HEK293 (cell line): ENCODE data around the gene MRC2.
A peak's percentile ranks its signal among the peaks of the same experiment; 100 is the strongest.
"Not testable (repeated sequence)": the region's sequence is repeated elsewhere in the genome, so short reads cannot be mapped to it uniquely, and the experiment has no call there.

ENCODE experiments used
- CTCF ChIA-PET: fragments of 350-600 bp; formaldehyde crosslinking; extraction: SDS; loops from one replicate; lab custom pipeline; 2021; ENCODE audit warnings: antibody characterized with exemption; lab: Yijun Ruan, JAX
- POLR2A ChIA-PET: fragments of 300-600 bp; formaldehyde crosslinking; extraction: SDS; loops from one replicate; lab custom pipeline; 2020; ENCODE audit warnings: antibody characterized with exemption, inconsistent platforms; lab: Yijun Ruan, JAX
- H3K27ac ChIP-seq: fragments of 200-500 bp; sonication (Bioruptor generic); 2 replicates; pipeline ENCODE4 v1.5.1; 2014; ENCODE audit warnings: low read depth, low read length, control low read depth, inconsistent platforms; ENCODE audit errors: extremely low read depth
- H3K36me3 ChIP-seq, 2 experiments: fragments of 200-500 bp in 1 of 2; sonication (Bioruptor generic) in 1 of 2; 1 replicate in 1 of 2; 2 replicates in 1 of 2; pipeline ENCODE4 v1.5.1; 2014 to 2017; ENCODE audit warnings: inconsistent platforms in 2 of 2, low read length in 2 of 2; ENCODE audit not compliant: control insufficient read depth in 2 of 2, insufficient read depth in 1 of 2
- H3K4me1 ChIP-seq: fragments of 200-500 bp; sonication (Bioruptor generic); 2 replicates; pipeline ENCODE4 v1.5.1; 2014; ENCODE audit warnings: mild to moderate bottlenecking, low read length, inconsistent platforms; ENCODE audit not compliant: control insufficient read depth, insufficient read depth
- H3K4me3 ChIP-seq: 2 replicates; pipeline ENCODE4 v1.5.1; 2011; ENCODE audit warnings: low read depth, mild to moderate bottlenecking, control low read depth, low read length, moderate library complexity
- H3K9me3 ChIP-seq: fragments of 200-500 bp; sonication (Bioruptor generic); 2 replicates; pipeline ENCODE4 v1.5.1; 2014; ENCODE audit warnings: low read depth, low read length, inconsistent platforms; ENCODE audit not compliant: control insufficient read depth, insufficient read depth
- EGR2 ChIP-seq: fragments of 450-650 bp; formaldehyde crosslinking; IDR thresholded peaks from 2 replicates; pipeline ENCODE4 v1.5.1; 2016; ENCODE audit warnings: low read depth, missing biosample characterization, missing genetic modification characterization
- KLF7 ChIP-seq: fragments of 450-650 bp; formaldehyde crosslinking; IDR thresholded peaks from 2 replicates; pipeline ENCODE4 v1.5.1; 2016; ENCODE audit warnings: missing biosample characterization, missing genetic modification characterization, borderline replicate concordance
- SCRT2 ChIP-seq: fragments of 450-650 bp; formaldehyde crosslinking; IDR thresholded peaks from 2 replicates; pipeline ENCODE4 v1.5.1; 2016; ENCODE audit warnings: missing biosample characterization, missing genetic modification characterization
- SETDB1 ChIP-seq: IDR thresholded peaks from one replicate; pipeline ENCODE4 v1.6.1; 2017; ENCODE audit warnings: mild to moderate bottlenecking, low read length, moderate library complexity, mixed read lengths; ENCODE audit not compliant: insufficient read length
- ZBTB1 ChIP-seq: fragments of 450-650 bp; formaldehyde crosslinking; IDR thresholded peaks from 2 replicates; pipeline ENCODE4 v1.5.1; 2016; ENCODE audit warnings: missing biosample characterization, missing genetic modification characterization
- ZBTB10 ChIP-seq: fragments of 450-650 bp; formaldehyde crosslinking; IDR thresholded peaks from 2 replicates; pipeline ENCODE4 v1.5.1; 2016; ENCODE audit warnings: missing biosample characterization, missing genetic modification characterization
- ZIC2 ChIP-seq: fragments of 450-650 bp; formaldehyde crosslinking; IDR thresholded peaks from 2 replicates; pipeline ENCODE4 v1.5.1; 2016; ENCODE audit warnings: missing biosample characterization, missing genetic modification characterization
- ZNF114 ChIP-seq: fragments of 450-650 bp; formaldehyde crosslinking; IDR thresholded peaks from 2 replicates; pipeline ENCODE4 v1.5.0; 2017; ENCODE audit warnings: missing biosample characterization, missing genetic modification characterization
- ZNF202 ChIP-seq: fragments of 450-650 bp; formaldehyde crosslinking; IDR thresholded peaks from 2 replicates; pipeline ENCODE4 v1.5.1; 2016; ENCODE audit warnings: missing biosample characterization, missing genetic modification characterization, borderline replicate concordance
- ZNF214 ChIP-seq: fragments of 450-650 bp; formaldehyde crosslinking; IDR thresholded peaks from 2 replicates; pipeline ENCODE4 v1.5.1; 2017; ENCODE audit warnings: missing biosample characterization, mild to moderate bottlenecking, missing genetic modification characterization, borderline replicate concordance
- ZNF248 ChIP-seq: fragments of 450-650 bp; formaldehyde crosslinking; IDR thresholded peaks from 2 replicates; pipeline ENCODE4 v1.5.1; 2017; ENCODE audit warnings: missing biosample characterization, missing genetic modification characterization
- ZNF600 ChIP-seq: fragments of 450-650 bp; formaldehyde crosslinking; IDR thresholded peaks from 2 replicates; pipeline ENCODE4 v1.5.1; 2016; ENCODE audit warnings: missing biosample characterization, missing genetic modification characterization
- ZNF830 ChIP-seq: fragments of 450-650 bp; IDR thresholded peaks from 2 replicates; pipeline ENCODE4 v1.5.0; 2018; ENCODE audit warnings: missing biosample characterization, missing genetic modification characterization, low read depth, mild to moderate bottlenecking, moderate library complexity
- TF ChIP-seq, protein P1 (sequence below): fragments of 450-650 bp; formaldehyde crosslinking; IDR thresholded peaks from 2 replicates; pipeline ENCODE4 v1.5.1; 2016; ENCODE audit warnings: missing biosample characterization, missing genetic modification characterization
- TF ChIP-seq, protein P2 (sequence below): fragments of 450-650 bp; IDR thresholded peaks from 2 replicates; pipeline ENCODE4 v1.5.1; 2018; ENCODE audit warnings: missing biosample characterization, mild to moderate bottlenecking, missing genetic modification characterization

Gene MRC2

DNA sequence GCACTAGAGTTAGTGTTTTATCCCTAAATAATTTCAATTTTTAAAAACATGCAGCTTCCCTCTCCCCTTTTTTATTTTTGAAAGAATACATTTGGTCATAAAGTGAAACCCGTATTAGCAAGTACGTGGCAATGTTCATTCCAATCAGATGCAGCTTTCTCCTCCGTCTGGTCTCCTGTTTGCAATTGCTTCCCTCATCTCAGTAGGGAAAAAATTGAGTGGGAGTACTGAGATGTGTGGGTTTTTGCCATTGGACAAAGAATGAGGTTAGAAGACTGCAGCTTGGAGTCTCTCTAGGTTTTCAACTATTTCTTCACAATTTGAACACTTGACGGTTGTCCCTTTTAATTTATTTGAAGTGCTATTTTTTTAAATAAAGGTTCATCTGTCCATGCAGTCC, 14.4 kb upstream of the MRC2 start:
- H3K4me1 ChIP-seq, H3K4me3 ChIP-seq, H3K27ac ChIP-seq, H3K9me3 ChIP-seq, CTCF ChIA-PET, POLR2A ChIA-PET: not testable (repeated sequence)
- 0 out of 2 replicates have a peak, but pooled peaks have one; percentile 11 for TF ChIP-seq EGR2
- peaks cover 42 to 80% of the 10 kb centered on the region in 2 experiments for H3K36me3 ChIP-seq

- TF ChIP-seq ZBTB1 (tag by site-specific recombination) (no peak), KLF7 (tag by site-specific recombination) (no peak), EGR2 (no peak), ZNF114 (tag by site-specific recombination) (no peak), ZNF214 (tag by site-specific recombination) (no peak), ZNF202 (tag by site-specific recombination) (no peak), ZNF830 (no peak), SETDB1 (no peak), ZNF248 (tag by site-specific recombination) (no peak)
- TF ChIP-seq, protein P1, sequence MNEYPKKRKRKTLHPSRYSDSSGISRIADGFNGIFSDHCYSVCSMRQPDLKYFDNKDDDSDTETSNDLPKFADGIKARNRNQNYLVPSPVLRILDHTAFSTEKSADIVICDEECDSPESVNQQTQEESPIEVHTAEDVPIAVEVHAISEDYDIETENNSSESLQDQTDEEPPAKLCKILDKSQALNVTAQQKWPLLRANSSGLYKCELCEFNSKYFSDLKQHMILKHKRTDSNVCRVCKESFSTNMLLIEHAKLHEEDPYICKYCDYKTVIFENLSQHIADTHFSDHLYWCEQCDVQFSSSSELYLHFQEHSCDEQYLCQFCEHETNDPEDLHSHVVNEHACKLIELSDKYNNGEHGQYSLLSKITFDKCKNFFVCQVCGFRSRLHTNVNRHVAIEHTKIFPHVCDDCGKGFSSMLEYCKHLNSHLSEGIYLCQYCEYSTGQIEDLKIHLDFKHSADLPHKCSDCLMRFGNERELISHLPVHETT = no peak
- TF ChIP-seq, protein P2, sequence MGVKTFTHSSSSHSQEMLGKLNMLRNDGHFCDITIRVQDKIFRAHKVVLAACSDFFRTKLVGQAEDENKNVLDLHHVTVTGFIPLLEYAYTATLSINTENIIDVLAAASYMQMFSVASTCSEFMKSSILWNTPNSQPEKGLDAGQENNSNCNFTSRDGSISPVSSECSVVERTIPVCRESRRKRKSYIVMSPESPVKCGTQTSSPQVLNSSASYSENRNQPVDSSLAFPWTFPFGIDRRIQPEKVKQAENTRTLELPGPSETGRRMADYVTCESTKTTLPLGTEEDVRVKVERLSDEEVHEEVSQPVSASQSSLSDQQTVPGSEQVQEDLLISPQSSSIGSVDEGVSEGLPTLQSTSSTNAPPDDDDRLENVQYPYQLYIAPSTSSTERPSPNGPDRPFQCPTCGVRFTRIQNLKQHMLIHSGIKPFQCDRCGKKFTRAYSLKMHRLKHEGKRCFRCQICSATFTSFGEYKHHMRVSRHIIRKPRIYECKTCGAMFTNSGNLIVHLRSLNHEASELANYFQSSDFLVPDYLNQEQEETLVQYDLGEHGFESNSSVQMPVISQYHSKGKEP (tag by site-specific recombination) = no peak
- H3K4me1 ChIP-seq = no peaks in the 10 kb centered on the region
- peaks cover 31 to 78% of the 10 kb centered on the region in 2 experiments for H3K36me3 ChIP-seq
- no peak overlapping the region for H3K4me3 ChIP-seq
- H3K27ac ChIP-seq = no peak overlapping the region
- ChIA-PET CTCF (interaction anchor here (0.6 to 1.3 kb wide), 2 partner anchors 9 to 285 kb away, joined by 3 read pairs; no protein-coding TSS in a partner anchor), POLR2A (interaction anchor here (0.7 kb wide), 1 partner anchor 11 kb away, joined by 4 read pairs; no protein-coding TSS in a partner anchor)
- H3K9me3 ChIP-seq = no peaks in the 10 kb centered on the region
Measured at GRCh38 chr17:62614142-62614541, 13.3 kb upstream of the MRC2 start.

DNA sequence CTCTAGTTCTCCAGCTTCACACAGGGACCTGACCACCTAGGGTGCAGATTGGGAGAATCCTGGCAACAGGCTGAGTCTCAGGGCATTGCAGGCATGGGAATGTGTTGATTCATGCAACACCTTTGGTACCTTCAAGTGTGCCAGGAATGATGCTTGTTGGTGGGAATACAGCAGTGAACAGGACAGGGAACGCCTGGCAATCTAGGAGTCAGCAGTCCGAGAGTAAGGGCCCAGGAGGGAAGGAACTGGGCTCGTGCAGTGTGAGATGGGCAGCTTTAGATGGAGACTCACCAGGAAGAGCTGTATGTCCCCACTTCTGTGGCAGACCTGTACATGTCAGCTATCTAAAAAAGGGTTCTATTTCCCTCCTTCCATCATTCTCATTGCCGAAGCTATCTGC, 12.0 kb upstream of the MRC2 start:
- TF ChIP-seq ZNF600 (tag by site-specific recombination) = no peak
- TF ChIP-seq SCRT2 (tag by site-specific recombination) = 0 out of 2 replicates have a peak, but pooled peaks have one; percentile 12
- TF ChIP-seq, all 188 proteins: peak for 1
- POLR2A ChIA-PET = no interaction called here
- Histone ChIP-seq H3K27ac (no peak overlapping the region), H3K4me1 (no peaks in the 10 kb centered on the region), H3K36me3 (peaks cover 21 to 67% of the 10 kb centered on the region in 2 experiments), H3K9me3 (no peaks in the 10 kb centered on the region), H3K4me3 (no peak overlapping the region)
- CTCF ChIA-PET = no interaction called here

GRCh38 chr17:62616993-62617893, 10.2 kb upstream of the MRC2 start:
- no peak overlapping the region; the same call in 1 of the 2 replicates for H3K27ac ChIP-seq
- ChIA-PET POLR2A (interaction anchor here (1.0 kb wide), 1 partner anchor 754 kb away, joined by 3 read pairs; the partner anchor contains the start of gene BRIP1), CTCF (interaction anchor here (0.6 kb wide), 1 partner anchor 76 kb away, joined by 3 read pairs; no protein-coding TSS in a partner anchor)
- peaks cover 7 to 49% of the 10 kb centered on the region in 2 experiments for H3K36me3 ChIP-seq
- no peaks in the 10 kb centered on the region for H3K4me1 ChIP-seq
- H3K9me3 ChIP-seq = no peaks in the 10 kb centered on the region
- H3K4me3 ChIP-seq = no peak overlapping the region
- peak; percentile 76 for TF ChIP-seq ZIC2
- no peak for TF ChIP-seq ZBTB10
- TF ChIP-seq, protein P1 = no peak
